Caco-2 (cell line): ENCODE results near the gene CDX2. TPM values are rescaled to one million over a fixed set of nuclear protein-coding genes. Genes with fewer than 3 reads are reported as not detected.

Experiments
- BruUV-seq: library from RNA; stranded (reverse); fragments of 400-500 nt; replicated peaks from 2 replicates; lab custom pipeline; 2021; lab: Mats Ljungman, UMichigan
- CTCF ChIA-PET: fragments of 300-600 bp; sonication (Branson Sonifier 250); formaldehyde crosslinking; loops from one replicate; lab custom pipeline; 2022; ENCODE audit warnings: antibody characterized with exemption; lab: Charles Lee
- POLR2A ChIA-PET: fragments of 300-600 bp; sonication (Branson Sonifier 250); formaldehyde crosslinking; loops from one replicate; lab custom pipeline; 2022; ENCODE audit warnings: antibody characterized with exemption; lab: Charles Lee
- DNase-seq, 2 experiments: peaks; one replicate each; pipeline versions ENCODE4 v3.0.0 to v3.0.0-alpha.2; 2020 to 2022
- H3K27me3 ChIP-seq: replicated peaks from 2 replicates; pipeline ENCODE4 v1.6.0; 2011; ENCODE audit warnings: low read length; ENCODE audit not compliant: control insufficient read depth, insufficient read depth
- H3K36me3 ChIP-seq: 2 replicates; pipeline ENCODE4 v1.5.1; 2011; ENCODE audit warnings: low read length; ENCODE audit not compliant: control insufficient read depth, insufficient read depth
- H3K4me1 ChIP-seq: fragments of 250-450 bp; sonication (Bioruptor Pico); 2 replicates; pipeline ENCODE4 v1.5.1; 2020; ENCODE audit warnings: mild to moderate bottlenecking
- H3K4me3 ChIP-seq: 2 replicates; pipeline ENCODE4 v1.5.1; 2011; ENCODE audit warnings: low read depth, mild to moderate bottlenecking, control low read depth, low read length
- H3K9me3 ChIP-seq: fragments of 250-450 bp; sonication (Bioruptor Pico); 2 replicates; pipeline ENCODE4 v1.5.1; 2020; ENCODE audit warnings: mild to moderate bottlenecking, moderate library complexity
- H3K27ac Mint-ChIP-seq: one replicate; pipeline ENCODE4 v1.8.0; 2022; ENCODE audit warnings: mixed read lengths; ENCODE audit not compliant: unreplicated experiment
- H3K27me3 Mint-ChIP-seq: one replicate; pipeline ENCODE4 v1.8.0; 2022; ENCODE audit warnings: mixed read lengths; ENCODE audit not compliant: insufficient read depth, unreplicated experiment
- H3K36me3 Mint-ChIP-seq: one replicate; pipeline ENCODE4 v1.8.0; 2022; ENCODE audit warnings: mild to moderate bottlenecking, mixed read lengths; ENCODE audit not compliant: insufficient read depth, unreplicated experiment
- H3K4me1 Mint-ChIP-seq: one replicate; pipeline ENCODE4 v1.8.0; 2022; ENCODE audit warnings: low read depth, mixed read lengths; ENCODE audit not compliant: unreplicated experiment
- H3K4me3 Mint-ChIP-seq: one replicate; pipeline ENCODE4 v1.8.0; 2022; ENCODE audit warnings: mild to moderate bottlenecking, moderate library complexity, mixed read lengths; ENCODE audit not compliant: unreplicated experiment
- H3K9me3 Mint-ChIP-seq: one replicate; pipeline ENCODE4 v1.8.0; 2022; ENCODE audit warnings: mixed read lengths; ENCODE audit not compliant: unreplicated experiment
- CTCF ChIP-seq, 2 experiments: fragments of 200-600 bp in 1 of 2; IDR thresholded peaks; 1 replicate in 1 of 2; 2 replicates in 1 of 2; pipeline versions ENCODE4 v1.5.1 to v1.8.0; 2011 to 2022; ENCODE audit warnings: antibody characterized with exemption in 1 of 2, control low read depth in 1 of 2, inconsistent platforms in 1 of 2, low read depth in 1 of 2, low read length in 1 of 2, mild to moderate bottlenecking in 1 of 2, moderate library complexity in 1 of 2; ENCODE audit not compliant: insufficient read depth in 1 of 2, severe bottlenecking in 1 of 2, unreplicated experiment in 1 of 2
- intact Hi-C: fragments of 100-400 bp; cut with micrococcal nuclease; formaldehyde crosslinking; loops from one replicate; pipeline ENCODE4 v1.10.0; 2022; ENCODE audit not compliant: unreplicated experiment
- total RNA-seq: library from RNA; stranded (reverse); gene quantifications from 2 replicates; pipeline ENCODE4 v1.2.3, GENCODE V29; 2022

The CDX2 gene
- total RNA-seq, 1 experiment from 2014 or later: 104 TPM

- Histone ChIP-seq H3K4me3 (no peak overlapping the region), H3K9me3 (no peaks in the 10 kb centered on the region), H3K27me3 (no peaks in the 10 kb centered on the region), H3K4me1 (peaks cover 30% of the 10 kb centered on the region), H3K36me3 (peaks cover 3% of the 10 kb centered on the region; the same call in 1 of the 2 replicates)
- no peak for TF ChIP-seq CTCF (IDR thresholded peaks at IDR 0.05; ENCODE audit: insufficient read depth in 1 of 2, low read depth in 1 of 2, low read length in 1 of 2, severe bottlenecking in 1 of 2, unreplicated experiment in 1 of 2)
- intact Hi-C loops: no loop called here
- H3K9me3 Mint-ChIP-seq: no peaks in the 10 kb centered on the region
- peaks cover 10% of the 10 kb centered on the region for H3K4me1 Mint-ChIP-seq
- DNase-seq: peak in 1 of 2 experiments; percentile 64
- BruUV-seq: no TSS peak
- H3K27me3 Mint-ChIP-seq: no peaks in the 10 kb centered on the region
- peak overlapping the region; percentile 53 for H3K27ac Mint-ChIP-seq
- ChIA-PET POLR2A (no interaction called here), CTCF (no interaction called here)
- H3K36me3 Mint-ChIP-seq: peaks cover 36% of the 10 kb centered on the region
- no peak overlapping the region for H3K4me3 Mint-ChIP-seq
Observed at GRCh38 chr13:27971236-27971645, 2.1 kb upstream of the CDX2 start.

- no peak overlapping the region for H3K4me3 ChIP-seq
- no peaks in the 10 kb centered on the region for H3K9me3 ChIP-seq
- no peak overlapping the region for H3K4me3 Mint-ChIP-seq
- no TSS peak for BruUV-seq
- intact Hi-C loops: no loop called here
- H3K4me1 ChIP-seq: peaks cover 30% of the 10 kb centered on the region
- ChIA-PET POLR2A (interaction anchor here (2.0 kb wide), 1 partner anchor 10 kb away, joined by 16 read pairs; no protein-coding TSS in a partner anchor), CTCF (interaction anchor here (1.6 to 2.6 kb wide), 4 partner anchors 7 to 144 kb away, joined by 6 to 10 read pairs (median 6); no protein-coding TSS in a partner anchor)
- peak overlapping the region; percentile 53 for H3K27ac Mint-ChIP-seq
- peaks cover 3% of the 10 kb centered on the region; the same call in 1 of the 2 replicates for H3K36me3 ChIP-seq
- DNase-seq: no peak
- TF ChIP-seq CTCF (IDR thresholded peaks at IDR 0.05; ENCODE audit: insufficient read depth in 1 of 2, low read depth in 1 of 2, low read length in 1 of 2, severe bottlenecking in 1 of 2, unreplicated experiment in 1 of 2): no peak
- no peaks in the 10 kb centered on the region for H3K27me3 ChIP-seq
- H3K27me3 Mint-ChIP-seq: no peaks in the 10 kb centered on the region
- H3K9me3 Mint-ChIP-seq: no peaks in the 10 kb centered on the region
- H3K36me3 Mint-ChIP-seq: peaks cover 41% of the 10 kb centered on the region
- H3K4me1 Mint-ChIP-seq: peaks cover 10% of the 10 kb centered on the region
Observed at GRCh38 chr13:27970382-27971235, 1.5 kb upstream of the CDX2 start.

GRCh38 chr13:27969866-27970229 lies 733 bp upstream of the CDX2 start:
- intact Hi-C loops: loop anchor here (1.0 to 5.0 kb wide), 5 partner anchors 8 to 1013 kb away; partner anchors contain the start of genes LNX2, MTIF3 and POLR1D
- Mint-ChIP-seq H3K9me3 (no peaks in the 10 kb centered on the region), H3K27ac (peak overlapping the region; percentile 65), H3K36me3 (peaks cover 45% of the 10 kb centered on the region), H3K27me3 (no peaks in the 10 kb centered on the region), H3K4me1 (peaks cover 10% of the 10 kb centered on the region), H3K4me3 (peak overlapping the region; percentile 99)
- ChIA-PET CTCF (interaction anchor here (0.7 to 4.6 kb wide), 7 partner anchors 8 to 566 kb away, joined by 3 to 41 read pairs (median 6); no protein-coding TSS in a partner anchor), POLR2A (interaction anchor here (1.3 to 2.0 kb wide), 4 partner anchors 8 to 13 kb away, joined by 5 to 16 read pairs (median 12); no protein-coding TSS in a partner anchor)
- Histone ChIP-seq H3K9me3 (no peaks in the 10 kb centered on the region), H3K27me3 (no peaks in the 10 kb centered on the region), H3K4me1 (peaks cover 36% of the 10 kb centered on the region), H3K36me3 (peaks cover 3% of the 10 kb centered on the region; the same call in 1 of the 2 replicates), H3K4me3 (peak overlapping the region; percentile 96; the same call in 1 of the 2 replicates)
- BruUV-seq: no TSS peak
- no peak for TF ChIP-seq CTCF (IDR thresholded peaks at IDR 0.05; ENCODE audit: insufficient read depth in 1 of 2, low read depth in 1 of 2, low read length in 1 of 2, severe bottlenecking in 1 of 2, unreplicated experiment in 1 of 2)
- no peak for DNase-seq
